Measurements from ENCODE around the gene LRCH1. TPM values are rescaled to one million over a fixed set of nuclear protein-coding genes. Genes with fewer than 3 reads are reported as not detected.

Gene LRCH1
- total and polyA plus RNA-seq, 4 donors, result 2.6 to 6.6 (median 3.4) TPM

- Histone ChIP-seq H3K27me3 (ENCODE audit: control insufficient read depth in 4 of 4, insufficient read depth in 4 of 4, low read length in 3 of 4) (no peaks in the 10 kb centered on the region), H3K9me3 (ENCODE audit: control insufficient read depth in 4 of 4, low read length in 3 of 4) (no peaks in the 10 kb centered on the region), H3K9ac (ENCODE audit: low read depth in 1 of 2, low read length in 2 of 2) (no peak overlapping the region), H3K4me1 (ENCODE audit: control insufficient read depth in 4 of 4, insufficient read depth in 4 of 4, low read length in 3 of 4) (peaks cover 0 to 4% (median 0%) of the 10 kb centered on the region in 4 donors), H3K4me3 (ENCODE audit: low read depth in 1 of 3, low read length in 3 of 3) (no peak overlapping the region), H3K36me3 (ENCODE audit: control insufficient read depth in 4 of 4, insufficient read depth in 3 of 4, low read depth in 1 of 4, low read length in 3 of 4) (no peaks in the 10 kb centered on the region), H3K27ac (ENCODE audit: low read depth in 1 of 2, low read length in 2 of 2) (no peak overlapping the region)
- WGBS, result 81% methylated on average over 2 of the region's 2 CpGs
- no peak for DNase-seq (ENCODE audit: low spot score)
- TF ChIP-seq ZBTB33 (IDR thresholded peaks at IDR 0.05) (no peak), NR2F2 (IDR thresholded peaks at IDR 0.05) (peak; percentile 55), RAD21 (IDR thresholded peaks at IDR 0.05) (no peak), FOXA1 (IDR thresholded peaks at IDR 0.05) (no peak), TAF1 (conservative IDR thresholded peaks at IDR 0.05) (no peak), YY1 (IDR thresholded peaks at IDR 0.05) (no peak), HNF4A (conservative IDR thresholded peaks at IDR 0.05) (no peak)
Measured at GRCh38 chr13:46523972-46524752, 28.8 kb upstream of the LRCH1 start.

DNA sequence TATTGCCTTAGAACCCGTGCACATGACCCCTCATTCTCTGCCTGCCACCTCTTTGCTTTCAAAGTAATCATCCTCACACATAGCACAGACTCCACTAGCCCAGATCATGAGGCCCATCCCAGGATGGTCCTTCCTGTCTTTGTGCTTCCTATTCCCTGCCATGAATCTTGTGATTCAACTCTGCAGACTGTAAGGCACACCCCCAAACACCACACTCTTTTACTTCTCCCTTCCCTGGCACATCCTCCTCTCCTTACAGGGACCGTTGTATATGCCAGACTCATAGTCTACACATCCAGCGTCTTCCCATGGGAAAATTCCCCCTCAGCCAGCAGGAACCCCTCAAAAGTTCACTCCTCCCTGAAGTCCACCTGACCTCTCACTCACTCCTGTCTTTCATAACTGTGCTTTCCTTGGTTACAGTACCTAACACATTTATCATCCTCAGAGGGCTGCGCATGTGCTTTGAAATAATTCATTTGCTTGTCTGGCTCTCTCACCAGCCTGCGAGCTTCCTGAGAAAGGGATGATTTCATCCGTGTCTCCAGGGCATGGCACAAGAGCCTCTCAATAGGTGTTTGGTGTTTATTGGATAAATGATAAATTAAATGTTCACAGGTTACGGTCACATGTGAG is 26.8 kb upstream of the LRCH1 start:
- Histone ChIP-seq H3K9me3 (ENCODE audit: control insufficient read depth in 4 of 4, low read length in 3 of 4) (no peaks in the 10 kb centered on the region), H3K27me3 (ENCODE audit: control insufficient read depth in 4 of 4, insufficient read depth in 4 of 4, low read length in 3 of 4) (no peaks in the 10 kb centered on the region), H3K36me3 (ENCODE audit: control insufficient read depth in 4 of 4, insufficient read depth in 3 of 4, low read depth in 1 of 4, low read length in 3 of 4) (no peaks in the 10 kb centered on the region), H3K4me1 (ENCODE audit: control insufficient read depth in 4 of 4, insufficient read depth in 4 of 4, low read length in 3 of 4) (peaks cover 0 to 4% (median 0%) of the 10 kb centered on the region in 4 donors), H3K4me3 (ENCODE audit: low read depth in 1 of 3, low read length in 3 of 3) (no peak overlapping the region), H3K27ac (ENCODE audit: low read depth in 1 of 2, low read length in 2 of 2) (no peak overlapping the region), H3K9ac (ENCODE audit: low read depth in 1 of 2, low read length in 2 of 2) (no peak overlapping the region)
- DNase-seq (ENCODE audit: low spot score), result no peak
- TF ChIP-seq TAF1 (conservative IDR thresholded peaks at IDR 0.05) (no peak), FOXA1 (IDR thresholded peaks at IDR 0.05) (no peak), HNF4G (IDR thresholded peaks at IDR 0.05) (no peak), RAD21 (IDR thresholded peaks at IDR 0.05) (no peak), GABPA (IDR thresholded peaks at IDR 0.05 in 1 of 2, conservative IDR thresholded peaks at IDR 0.05 in 1 of 2) (no peak), FOXA2 (IDR thresholded peaks at IDR 0.05) (no peak), JUND (IDR thresholded peaks at IDR 0.05) (no peak)
- TF ChIP-seq, protein P1, sequence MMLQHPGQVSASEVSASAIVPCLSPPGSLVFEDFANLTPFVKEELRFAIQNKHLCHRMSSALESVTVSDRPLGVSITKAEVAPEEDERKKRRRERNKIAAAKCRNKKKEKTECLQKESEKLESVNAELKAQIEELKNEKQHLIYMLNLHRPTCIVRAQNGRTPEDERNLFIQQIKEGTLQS (IDR thresholded peaks at IDR 0.05), result no peak
- TF ChIP-seq, protein P2, sequence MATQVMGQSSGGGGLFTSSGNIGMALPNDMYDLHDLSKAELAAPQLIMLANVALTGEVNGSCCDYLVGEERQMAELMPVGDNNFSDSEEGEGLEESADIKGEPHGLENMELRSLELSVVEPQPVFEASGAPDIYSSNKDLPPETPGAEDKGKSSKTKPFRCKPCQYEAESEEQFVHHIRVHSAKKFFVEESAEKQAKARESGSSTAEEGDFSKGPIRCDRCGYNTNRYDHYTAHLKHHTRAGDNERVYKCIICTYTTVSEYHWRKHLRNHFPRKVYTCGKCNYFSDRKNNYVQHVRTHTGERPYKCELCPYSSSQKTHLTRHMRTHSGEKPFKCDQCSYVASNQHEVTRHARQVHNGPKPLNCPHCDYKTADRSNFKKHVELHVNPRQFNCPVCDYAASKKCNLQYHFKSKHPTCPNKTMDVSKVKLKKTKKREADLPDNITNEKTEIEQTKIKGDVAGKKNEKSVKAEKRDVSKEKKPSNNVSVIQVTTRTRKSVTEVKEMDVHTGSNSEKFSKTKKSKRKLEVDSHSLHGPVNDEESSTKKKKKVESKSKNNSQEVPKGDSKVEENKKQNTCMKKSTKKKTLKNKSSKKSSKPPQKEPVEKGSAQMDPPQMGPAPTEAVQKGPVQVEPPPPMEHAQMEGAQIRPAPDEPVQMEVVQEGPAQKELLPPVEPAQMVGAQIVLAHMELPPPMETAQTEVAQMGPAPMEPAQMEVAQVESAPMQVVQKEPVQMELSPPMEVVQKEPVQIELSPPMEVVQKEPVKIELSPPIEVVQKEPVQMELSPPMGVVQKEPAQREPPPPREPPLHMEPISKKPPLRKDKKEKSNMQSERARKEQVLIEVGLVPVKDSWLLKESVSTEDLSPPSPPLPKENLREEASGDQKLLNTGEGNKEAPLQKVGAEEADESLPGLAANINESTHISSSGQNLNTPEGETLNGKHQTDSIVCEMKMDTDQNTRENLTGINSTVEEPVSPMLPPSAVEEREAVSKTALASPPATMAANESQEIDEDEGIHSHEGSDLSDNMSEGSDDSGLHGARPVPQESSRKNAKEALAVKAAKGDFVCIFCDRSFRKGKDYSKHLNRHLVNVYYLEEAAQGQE (IDR thresholded peaks at IDR 0.05), result no peak
- TF ChIP-seq, protein P3, sequence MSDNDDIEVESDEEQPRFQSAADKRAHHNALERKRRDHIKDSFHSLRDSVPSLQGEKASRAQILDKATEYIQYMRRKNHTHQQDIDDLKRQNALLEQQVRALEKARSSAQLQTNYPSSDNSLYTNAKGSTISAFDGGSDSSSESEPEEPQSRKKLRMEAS (IDR thresholded peaks at IDR 0.05), result no peak
- 77% methylated on average over 7 of the region's 7 CpGs for WGBS
